HUES48 (cell line): ENCODE measurements around the gene MIS18A.
"Not testable (repeated sequence)": the region's sequence is repeated elsewhere in the genome, so short reads cannot be mapped to it uniquely, and the experiment has no call there.

ENCODE experiments used
- H3K27ac ChIP-seq: one replicate; pipeline ENCODE4 v1.7.0; 2013; ENCODE audit warnings: low read depth, low read length, inconsistent platforms
- H3K27me3 ChIP-seq: 2 replicates; pipeline ENCODE4 v1.6.1; 2013; ENCODE audit warnings: mild to moderate bottlenecking, low read length; ENCODE audit not compliant: control insufficient read depth, insufficient read depth
- H3K36me3 ChIP-seq: 2 replicates; pipeline ENCODE4 v1.6.1; 2013; ENCODE audit warnings: low read length; ENCODE audit not compliant: control insufficient read depth, insufficient read depth
- H3K4me1 ChIP-seq: 2 replicates; pipeline ENCODE4 v1.6.1; 2013; ENCODE audit warnings: mild to moderate bottlenecking, low read length; ENCODE audit not compliant: control insufficient read depth, insufficient read depth
- H3K4me3 ChIP-seq: 2 replicates; pipeline ENCODE4 v1.5.1; 2013; ENCODE audit warnings: mild to moderate bottlenecking, low read depth, low read length
- H3K9ac ChIP-seq: 2 replicates; pipeline ENCODE4 v1.6.1; 2013; ENCODE audit warnings: mild to moderate bottlenecking, low read depth, low read length, moderate library complexity
- H3K9me3 ChIP-seq: 2 replicates; pipeline ENCODE4 v1.6.1; 2013; ENCODE audit warnings: low read length; ENCODE audit not compliant: control insufficient read depth, insufficient read depth

The MIS18A gene

DNA sequence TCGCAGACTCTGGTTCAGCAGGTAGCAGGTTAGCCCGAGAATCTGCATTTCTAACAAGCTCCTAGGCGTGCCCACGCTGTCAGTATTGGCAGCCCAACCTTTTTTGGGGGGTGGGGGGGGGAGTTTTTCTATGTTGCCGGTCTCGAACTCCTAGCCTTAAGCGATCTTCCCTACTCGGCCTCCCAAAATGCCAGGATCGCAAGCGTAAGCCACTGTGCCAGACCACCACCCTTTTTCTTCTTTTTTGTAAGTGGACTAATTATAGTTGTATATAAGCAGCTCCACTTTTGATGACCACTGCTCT is 480 bp upstream of the MIS18A start:
- H3K27me3 ChIP-seq: no peaks in the 10 kb centered on the region
- peaks cover 11% of the 10 kb centered on the region for H3K4me1 ChIP-seq
- peak overlapping the region; percentile 57 for H3K9ac ChIP-seq
- no peak overlapping the region for H3K27ac ChIP-seq
- H3K36me3 ChIP-seq: peaks cover 7% of the 10 kb centered on the region
- H3K4me3 ChIP-seq: peak overlapping the region; percentile 91
- H3K9me3 ChIP-seq: no peaks in the 10 kb centered on the region

DNA sequence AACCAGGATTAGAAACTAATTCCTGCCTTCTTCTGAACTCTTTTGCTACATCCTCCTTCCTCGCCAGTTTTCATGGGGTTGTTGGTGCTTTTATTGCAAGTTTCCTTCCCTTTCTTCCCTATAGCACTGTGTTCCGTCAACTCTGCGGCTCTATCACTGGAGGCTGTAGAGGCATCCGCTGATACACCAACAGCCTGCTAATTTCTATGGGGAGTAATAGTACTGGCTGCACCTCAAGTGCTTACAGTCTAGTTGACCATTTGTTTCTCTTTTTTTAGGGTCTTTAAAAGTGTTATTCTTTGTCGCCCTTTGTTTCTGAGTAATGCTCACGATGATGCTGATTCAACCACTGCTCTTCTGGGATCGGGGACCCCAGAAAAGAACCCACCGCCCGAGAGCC is 746 bp downstream of the MIS18A start:
- no peaks in the 10 kb centered on the region for H3K9me3 ChIP-seq
- no peaks in the 10 kb centered on the region for H3K27me3 ChIP-seq
- H3K4me1 ChIP-seq: peaks cover 11% of the 10 kb centered on the region
- peak overlapping the region; percentile 68; the same call in 1 of the 2 replicates for H3K9ac ChIP-seq
- peak overlapping the region; percentile 91 for H3K4me3 ChIP-seq
- peaks cover 17% of the 10 kb centered on the region for H3K36me3 ChIP-seq
- H3K27ac ChIP-seq: peak overlapping the region; percentile 76

- Histone ChIP-seq H3K27me3 (no peaks in the 10 kb centered on the region), H3K9me3 (no peaks in the 10 kb centered on the region), H3K4me1 (peaks cover 11% of the 10 kb centered on the region), H3K27ac (no peak overlapping the region), H3K36me3 (peaks cover 31% of the 10 kb centered on the region), H3K4me3 (no peak overlapping the region), H3K9ac (no peak overlapping the region)
Observed at GRCh38 chr21:32276671-32277070, 2.2 kb downstream of the MIS18A start.

DNA sequence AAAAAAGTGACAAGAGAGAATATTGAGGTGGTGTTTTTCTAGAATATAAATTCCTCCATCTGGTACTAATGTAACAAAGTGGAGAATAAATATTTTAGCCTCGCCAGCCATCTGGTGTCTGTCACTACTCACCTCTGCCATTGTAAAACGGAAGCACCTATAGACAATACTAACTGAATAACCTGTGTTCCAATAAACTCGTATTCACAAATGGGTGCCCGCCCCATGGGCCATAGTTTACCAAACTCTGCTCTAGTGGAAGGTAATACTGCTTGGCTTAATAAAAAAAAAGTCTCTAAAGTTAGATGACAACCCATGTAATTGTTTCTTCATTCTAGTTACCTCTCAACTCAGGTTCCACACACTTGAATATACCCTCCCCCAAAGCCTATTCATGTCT is 8.1 kb downstream of the MIS18A start:
- Histone ChIP-seq H3K36me3 (peaks cover 75% of the 10 kb centered on the region), H3K4me1 (no peaks in the 10 kb centered on the region), H3K27me3 (no peaks in the 10 kb centered on the region), H3K4me3 (no peak overlapping the region), H3K27ac (no peak overlapping the region), H3K9me3 (no peaks in the 10 kb centered on the region), H3K9ac (no peak overlapping the region)

GRCh38 chr21:32265321-32265720 is 13.5 kb downstream of the MIS18A start:
- not testable (repeated sequence) for H3K9ac ChIP-seq, H3K27ac ChIP-seq, H3K4me3 ChIP-seq, H3K27me3 ChIP-seq, H3K9me3 ChIP-seq, H3K4me1 ChIP-seq
- peaks cover 35% of the 10 kb centered on the region for H3K36me3 ChIP-seq

- no peak overlapping the region for H3K27ac ChIP-seq
- no peaks in the 10 kb centered on the region; the same call in 1 of the 2 replicates for H3K4me1 ChIP-seq
- H3K27me3 ChIP-seq: no peaks in the 10 kb centered on the region
- no peak overlapping the region for H3K4me3 ChIP-seq
- no peaks in the 10 kb centered on the region for H3K9me3 ChIP-seq
- H3K9ac ChIP-seq: no peak overlapping the region
- peaks cover 2% of the 10 kb centered on the region for H3K36me3 ChIP-seq
Observed at GRCh38 chr21:32261929-32262328, 16.9 kb downstream of the MIS18A start.

DNA sequence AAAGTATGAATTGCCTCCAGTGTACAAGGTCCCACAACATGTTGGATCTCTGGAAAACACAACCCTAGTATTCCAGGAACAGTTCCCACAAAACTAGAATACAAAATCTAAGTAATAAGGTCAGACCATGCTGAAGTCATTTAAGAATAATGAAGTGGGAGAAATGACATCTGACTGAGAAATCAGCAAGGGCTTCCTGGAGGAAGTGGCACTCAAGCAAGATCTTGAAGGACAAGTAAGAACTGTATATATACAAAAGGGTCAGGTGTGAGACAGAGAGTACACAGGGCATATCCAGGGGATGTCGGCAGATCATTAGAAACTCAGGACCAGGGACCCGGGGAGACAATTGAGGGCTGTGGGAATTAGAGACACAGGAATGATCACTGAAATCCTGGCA is 18.7 kb downstream of the MIS18A start:
- Histone ChIP-seq H3K36me3 (no peaks in the 10 kb centered on the region), H3K27me3 (no peaks in the 10 kb centered on the region), H3K4me3 (no peak overlapping the region), H3K27ac (no peak overlapping the region), H3K9me3 (no peaks in the 10 kb centered on the region), H3K4me1 (no peaks in the 10 kb centered on the region; the same call in 1 of the 2 replicates), H3K9ac (no peak overlapping the region)

- H3K9ac ChIP-seq, H3K4me3 ChIP-seq, H3K4me1 ChIP-seq, H3K36me3 ChIP-seq, H3K27me3 ChIP-seq, H3K9me3 ChIP-seq, H3K27ac ChIP-seq: not testable (repeated sequence)
Observed at GRCh38 chr21:32258786-32259048, 20.1 kb downstream of the MIS18A start.

DNA sequence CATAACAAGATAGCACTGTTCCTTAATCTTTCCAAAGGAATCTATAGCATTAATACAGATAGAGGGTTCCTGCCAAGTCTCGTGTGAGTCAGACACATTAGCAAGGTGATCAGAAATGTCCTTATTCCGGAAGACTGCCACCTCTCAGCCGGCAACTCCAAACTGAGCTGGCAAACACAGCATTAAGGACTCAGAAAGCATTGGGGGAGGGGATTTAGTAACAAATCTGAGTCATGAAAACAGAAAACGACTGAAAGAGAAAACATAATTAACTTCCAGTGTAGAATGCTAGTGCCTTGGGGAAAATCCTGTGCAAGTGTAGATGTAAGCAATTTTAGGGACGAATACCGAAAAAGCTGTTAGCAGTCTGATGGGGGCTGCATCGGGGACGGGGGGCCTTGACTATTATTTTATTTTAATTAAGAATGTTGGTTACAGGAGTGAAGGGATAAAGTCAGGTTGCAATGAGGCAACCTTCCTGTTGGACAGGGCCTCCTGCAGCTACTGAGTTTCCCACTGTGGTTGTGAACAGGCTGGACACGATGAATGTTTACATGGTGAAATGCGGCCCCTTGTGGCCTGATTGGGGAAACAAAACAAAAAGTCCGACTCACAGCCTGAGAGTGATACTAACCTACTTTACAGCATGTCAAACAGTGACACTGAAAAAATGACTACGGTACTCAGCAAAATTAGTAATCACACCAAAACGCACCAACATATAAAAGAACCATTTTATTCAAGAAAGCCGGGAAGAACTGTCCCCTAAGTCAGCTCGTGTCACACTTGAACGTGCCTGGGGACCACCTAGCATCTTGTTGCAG is 20.7 kb downstream of the MIS18A start:
- Histone ChIP-seq H3K4me1 (no peaks in the 10 kb centered on the region; the same call in 1 of the 2 replicates), H3K9ac (no peak overlapping the region), H3K36me3 (no peaks in the 10 kb centered on the region), H3K9me3 (no peaks in the 10 kb centered on the region), H3K4me3 (no peak overlapping the region), H3K27ac (no peak overlapping the region), H3K27me3 (no peaks in the 10 kb centered on the region)

- Histone ChIP-seq H3K9me3 (no peaks in the 10 kb centered on the region), H3K4me3 (no peak overlapping the region), H3K36me3 (no peaks in the 10 kb centered on the region), H3K27me3 (no peaks in the 10 kb centered on the region), H3K27ac (no peak overlapping the region), H3K9ac (no peak overlapping the region), H3K4me1 (no peaks in the 10 kb centered on the region; the same call in 1 of the 2 replicates)
Observed at GRCh38 chr21:32256873-32257620, 21.8 kb downstream of the MIS18A start.

DNA sequence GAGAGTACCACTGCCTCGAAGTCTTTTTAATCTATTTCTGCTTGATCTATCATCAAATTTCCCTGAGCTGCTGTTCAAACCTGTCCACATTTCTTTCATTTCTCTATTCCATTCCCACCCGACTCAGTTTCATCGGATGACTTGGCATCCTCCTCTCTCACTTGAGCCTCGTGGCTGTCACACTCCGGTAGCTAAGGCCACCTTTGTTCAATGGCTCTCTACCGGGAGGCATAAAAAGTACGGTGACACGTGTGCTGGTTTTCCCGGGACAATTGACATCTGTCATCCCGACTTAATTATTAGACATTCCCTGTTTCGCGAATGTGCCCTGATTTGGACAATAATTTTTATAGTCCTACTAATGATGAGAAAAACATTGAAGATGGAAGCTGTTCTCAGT is 22.6 kb downstream of the MIS18A start:
- H3K27me3 ChIP-seq: no peaks in the 10 kb centered on the region
- H3K36me3 ChIP-seq: no peaks in the 10 kb centered on the region
- no peak overlapping the region for H3K27ac ChIP-seq
- no peaks in the 10 kb centered on the region for H3K9me3 ChIP-seq
- no peak overlapping the region for H3K4me3 ChIP-seq
- H3K4me1 ChIP-seq: no peaks in the 10 kb centered on the region; the same call in 1 of the 2 replicates
- no peak overlapping the region for H3K9ac ChIP-seq
